HG03280 (cell line): ENCODE data around the gene OR2A2.
"Not testable (repeated sequence)": the region's sequence is repeated elsewhere in the genome, so short reads cannot be mapped to it uniquely, and the experiment has no call there.

Source experiments
- ATAC-seq: cut with Tn5 transposase; IDR thresholded peaks from one replicate; pipeline ENCODE4 v1.9.1; 2021; ENCODE audit warnings: mild to moderate bottlenecking, moderate library complexity; ENCODE audit not compliant: unreplicated experiment

Gene OR2A2

GRCh38 chr7:144109283-144109682 is at the start of gene OR2A2:
Gene OR2A2, plus strand, starts transcription at chr7:144109583. Its CDS starts 0 bp downstream, at chr7:144109583.
- ATAC-seq: no peak

- no peak for ATAC-seq
These were observed 45.7 kb upstream of the OR2A2 start for GRCh38 chr7:144063710-144064109.

- ATAC-seq: no peak
These were observed 39.9 kb upstream of the OR2A2 start, which contains the start of gene OR2A25 for GRCh38 chr7:144069511-144069910. Gene OR2A25, plus strand, starts transcription at chr7:144069811. Its CDS starts 4,409 bp downstream, at chr7:144074220.

GRCh38 chr7:144069953-144070352 is 39.4 kb upstream of the OR2A2 start:
- ATAC-seq: no peak

- no peak for ATAC-seq
These were observed 35.0 kb upstream of the OR2A2 start for GRCh38 chr7:144074374-144074773.

GRCh38 chr7:144085978-144086377 is 23.4 kb upstream of the OR2A2 start, which contains the start of gene OR2A12:
Gene OR2A12, plus strand, starts transcription at chr7:144086278. Its CDS starts 8,830 bp downstream, at chr7:144095108.
- ATAC-seq: no peak

- ATAC-seq: no peak
These were observed 22.7 kb upstream of the OR2A2 start for GRCh38 chr7:144086730-144087129.

GRCh38 chr7:144087230-144087629 is 22.2 kb upstream of the OR2A2 start:
- no peak for ATAC-seq

GRCh38 chr7:144090667-144091066 is 18.7 kb upstream of the OR2A2 start:
- no peak for ATAC-seq

- no peak for ATAC-seq
These were observed 10.6 kb upstream of the OR2A2 start for GRCh38 chr7:144098776-144099175.

GRCh38 chr7:144100607-144101006 is 8.8 kb upstream of the OR2A2 start:
- no peak for ATAC-seq

GRCh38 chr7:144102041-144102440 is 7.3 kb upstream of the OR2A2 start:
- ATAC-seq: no peak

GRCh38 chr7:144105211-144105610 is 4.2 kb upstream of the OR2A2 start:
- ATAC-seq: no peak

GRCh38 chr7:144110272-144110671 is 889 bp downstream of the OR2A2 start:
- ATAC-seq: no peak

GRCh38 chr7:144113651-144114050 is 4.3 kb downstream of the OR2A2 start:
- no peak for ATAC-seq

GRCh38 chr7:144118341-144118740 is 9.0 kb downstream of the OR2A2 start:
- no peak for ATAC-seq

- no peak for ATAC-seq
These were observed 13.5 kb downstream of the OR2A2 start, which contains the start of gene OR2A14 for GRCh38 chr7:144122876-144123275. Gene OR2A14, plus strand, starts transcription at chr7:144123176. Its CDS starts 5,937 bp downstream, at chr7:144129113.

- ATAC-seq: peak; percentile 100
These were observed 18.4 kb downstream of the OR2A2 start for GRCh38 chr7:144127714-144128334.

- ATAC-seq: not testable (repeated sequence)
These were observed 20.2 kb downstream of the OR2A2 start for GRCh38 chr7:144129601-144130000.

- no peak for ATAC-seq
These were observed 21.3 kb downstream of the OR2A2 start for GRCh38 chr7:144130730-144131129.

- ATAC-seq: no peak
These were observed 22.9 kb downstream of the OR2A2 start for GRCh38 chr7:144132262-144132661.

GRCh38 chr7:144133307-144133706 is 23.9 kb downstream of the OR2A2 start:
- ATAC-seq: no peak

- no peak for ATAC-seq
These were observed 24.7 kb downstream of the OR2A2 start for GRCh38 chr7:144134116-144134515.
